ENCODE data around the gene RSAD1. TPM values are rescaled to one million over a fixed set of nuclear protein-coding genes. Genes with fewer than 3 reads are reported as not detected.

The RSAD1 gene
- total RNA-seq, 1 donor from 2014 or later, result 37.5 TPM

GRCh38 chr17:50527949-50528474, 49.4 kb downstream of the RSAD1 start:
- TF ChIP-seq, protein P1, sequence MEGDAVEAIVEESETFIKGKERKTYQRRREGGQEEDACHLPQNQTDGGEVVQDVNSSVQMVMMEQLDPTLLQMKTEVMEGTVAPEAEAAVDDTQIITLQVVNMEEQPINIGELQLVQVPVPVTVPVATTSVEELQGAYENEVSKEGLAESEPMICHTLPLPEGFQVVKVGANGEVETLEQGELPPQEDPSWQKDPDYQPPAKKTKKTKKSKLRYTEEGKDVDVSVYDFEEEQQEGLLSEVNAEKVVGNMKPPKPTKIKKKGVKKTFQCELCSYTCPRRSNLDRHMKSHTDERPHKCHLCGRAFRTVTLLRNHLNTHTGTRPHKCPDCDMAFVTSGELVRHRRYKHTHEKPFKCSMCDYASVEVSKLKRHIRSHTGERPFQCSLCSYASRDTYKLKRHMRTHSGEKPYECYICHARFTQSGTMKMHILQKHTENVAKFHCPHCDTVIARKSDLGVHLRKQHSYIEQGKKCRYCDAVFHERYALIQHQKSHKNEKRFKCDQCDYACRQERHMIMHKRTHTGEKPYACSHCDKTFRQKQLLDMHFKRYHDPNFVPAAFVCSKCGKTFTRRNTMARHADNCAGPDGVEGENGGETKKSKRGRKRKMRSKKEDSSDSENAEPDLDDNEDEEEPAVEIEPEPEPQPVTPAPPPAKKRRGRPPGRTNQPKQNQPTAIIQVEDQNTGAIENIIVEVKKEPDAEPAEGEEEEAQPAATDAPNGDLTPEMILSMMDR (IDR thresholded peaks at IDR 0.05), result no peak
- no peaks in the 10 kb centered on the region for H3K9me3 Mint-ChIP-seq (ENCODE audit: unreplicated experiment)
- H3K4me3 Mint-ChIP-seq (ENCODE audit: unreplicated experiment), result no peak overlapping the region
- peaks cover 2% of the 10 kb centered on the region for H3K4me1 Mint-ChIP-seq (ENCODE audit: unreplicated experiment)
- peaks cover 35% of the 10 kb centered on the region for H3K27me3 Mint-ChIP-seq (ENCODE audit: unreplicated experiment)
- no peak for DNase-seq (ENCODE audit: extremely low spot score, unreplicated experiment)
- no peak overlapping the region for H3K27ac Mint-ChIP-seq (ENCODE audit: unreplicated experiment)
- H3K36me3 Mint-ChIP-seq (ENCODE audit: unreplicated experiment), result no peaks in the 10 kb centered on the region

GRCh38 chr17:50529849-50530248, 51.2 kb downstream of the RSAD1 start:
- DNase-seq (ENCODE audit: extremely low spot score, unreplicated experiment), result no peak
- H3K4me3 Mint-ChIP-seq (ENCODE audit: unreplicated experiment), result no peak overlapping the region
- TF ChIP-seq, protein P1 (IDR thresholded peaks at IDR 0.05), result no peak
- H3K4me1 Mint-ChIP-seq (ENCODE audit: unreplicated experiment), result peaks cover 12% of the 10 kb centered on the region
- H3K27me3 Mint-ChIP-seq (ENCODE audit: unreplicated experiment), result peaks cover 44% of the 10 kb centered on the region
- H3K27ac Mint-ChIP-seq (ENCODE audit: unreplicated experiment), result no peak overlapping the region
- no peaks in the 10 kb centered on the region for H3K36me3 Mint-ChIP-seq (ENCODE audit: unreplicated experiment)
- H3K9me3 Mint-ChIP-seq (ENCODE audit: unreplicated experiment), result no peaks in the 10 kb centered on the region

DNA sequence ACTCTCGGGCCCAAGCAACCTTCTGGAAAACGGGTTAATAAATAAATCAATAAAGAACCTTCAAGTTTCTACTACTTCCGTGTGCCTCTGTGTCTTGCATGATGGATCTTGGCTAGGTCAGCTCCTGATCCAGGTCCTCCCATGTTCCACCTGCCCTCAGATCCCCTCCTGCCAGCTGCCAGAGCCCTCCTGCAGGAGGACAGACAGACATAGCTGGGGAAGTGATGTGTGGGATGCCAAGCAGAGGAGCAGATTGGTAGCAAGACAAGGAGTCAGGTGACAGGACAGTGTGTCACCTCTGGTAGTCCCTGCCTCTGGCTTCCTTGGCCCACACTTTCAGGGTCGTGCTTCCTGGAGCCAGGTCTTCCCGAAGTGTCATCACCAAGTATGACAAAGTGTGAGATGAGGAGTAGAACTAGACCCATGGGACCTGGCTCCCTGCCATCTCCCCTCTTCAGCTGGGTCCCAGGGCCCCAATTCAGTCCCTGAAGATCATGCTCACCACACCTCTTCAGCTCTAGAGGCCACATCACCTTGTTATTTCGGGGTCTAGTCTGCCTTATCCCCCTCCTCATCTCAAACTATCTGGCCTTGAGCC, 52.9 kb downstream of the RSAD1 start:
- Mint-ChIP-seq H3K27me3 (ENCODE audit: unreplicated experiment) (peaks cover 44% of the 10 kb centered on the region), H3K27ac (ENCODE audit: unreplicated experiment) (no peak overlapping the region), H3K36me3 (ENCODE audit: unreplicated experiment) (no peaks in the 10 kb centered on the region), H3K4me3 (ENCODE audit: unreplicated experiment) (no peak overlapping the region), H3K9me3 (ENCODE audit: unreplicated experiment) (no peaks in the 10 kb centered on the region), H3K4me1 (ENCODE audit: unreplicated experiment) (peaks cover 12% of the 10 kb centered on the region)
- DNase-seq (ENCODE audit: extremely low spot score, unreplicated experiment), result no peak
- TF ChIP-seq, protein P1 (IDR thresholded peaks at IDR 0.05), result no peak

DNA sequence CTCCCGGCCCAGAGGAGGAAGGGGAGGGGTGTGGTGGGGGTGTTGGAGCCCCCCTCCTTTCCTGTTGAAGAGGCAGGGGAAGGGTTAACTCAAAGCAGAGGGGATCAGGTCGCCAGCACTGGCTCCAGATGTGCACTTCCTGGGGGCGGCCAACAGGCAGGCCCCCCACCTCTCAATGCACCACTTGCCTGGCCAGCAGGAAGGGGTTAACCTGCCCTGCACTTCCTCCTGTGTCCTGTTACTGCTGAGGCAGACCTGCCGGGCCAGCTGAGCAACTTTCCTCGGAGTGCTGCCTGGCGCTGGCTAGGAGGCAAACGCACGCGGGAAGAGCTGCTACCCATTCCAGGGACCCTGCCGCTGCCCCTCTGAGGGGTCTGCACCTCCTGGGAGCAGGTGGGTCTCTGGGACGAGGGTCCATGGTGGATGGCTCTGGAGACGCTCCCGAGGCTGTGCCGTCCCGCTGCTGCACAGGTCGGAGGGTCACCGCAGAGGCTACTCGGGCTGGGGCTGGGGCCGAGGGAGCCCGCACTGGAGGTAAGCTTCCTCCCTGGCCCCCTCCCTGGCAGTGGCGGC, 53.9 kb downstream of the RSAD1 start, which contains the start of gene EPN3:
Gene EPN3, plus strand, starts transcription at position 284 of the 573 bp plus-strand sequence. CDS start 3,822 bp downstream, outside the sequence.
- no peak for DNase-seq (ENCODE audit: extremely low spot score, unreplicated experiment)
- Mint-ChIP-seq H3K36me3 (ENCODE audit: unreplicated experiment) (no peaks in the 10 kb centered on the region), H3K4me3 (ENCODE audit: unreplicated experiment) (no peak within 1 kb of the TSS), H3K27ac (ENCODE audit: unreplicated experiment) (no peak within 1 kb of the TSS), H3K4me1 (ENCODE audit: unreplicated experiment) (peaks cover 12% of the 10 kb centered on the region), H3K9me3 (ENCODE audit: unreplicated experiment) (no peaks in the 10 kb centered on the region), H3K27me3 (ENCODE audit: unreplicated experiment) (peaks cover 44% of the 10 kb centered on the region)
- TF ChIP-seq, protein P1 (IDR thresholded peaks at IDR 0.05), result no peak

- Mint-ChIP-seq H3K4me3 (ENCODE audit: unreplicated experiment) (no peak overlapping the region), H3K4me1 (ENCODE audit: unreplicated experiment) (peaks cover 12% of the 10 kb centered on the region), H3K27me3 (ENCODE audit: unreplicated experiment) (peaks cover 44% of the 10 kb centered on the region), H3K36me3 (ENCODE audit: unreplicated experiment) (no peaks in the 10 kb centered on the region), H3K27ac (ENCODE audit: unreplicated experiment) (no peak overlapping the region), H3K9me3 (ENCODE audit: unreplicated experiment) (no peaks in the 10 kb centered on the region)
- TF ChIP-seq, protein P1 (IDR thresholded peaks at IDR 0.05), result no peak
- DNase-seq (ENCODE audit: extremely low spot score, unreplicated experiment), result no peak
Observed at GRCh38 chr17:50533185-50533584, 54.5 kb downstream of the RSAD1 start.
